Ureter (tissue), 1 donor: ENCODE results near the gene FMNL3. TPM values are rescaled to one million over a fixed set of nuclear protein-coding genes. Genes with fewer than 3 reads are reported as not detected.
"Not testable (repeated sequence)": the region's sequence is repeated elsewhere in the genome, so short reads cannot be mapped to it uniquely, and the experiment has no call there.

Experiments used
- DNase-seq: peaks from one replicate; pipeline ENCODE4 v3.0.0-alpha.2; 2020; ENCODE audit warnings: low spot score
- total RNA-seq: library from RNA; stranded (reverse); gene quantifications from one replicate; pipeline ENCODE4 v1.2.4, GENCODE V29; 2023
- donor health status: DM: yes; HTN: yes; CAD: no.

The FMNL3 gene
- total RNA-seq, 1 donor from 2014 or later: 12.6 TPM

DNA sequence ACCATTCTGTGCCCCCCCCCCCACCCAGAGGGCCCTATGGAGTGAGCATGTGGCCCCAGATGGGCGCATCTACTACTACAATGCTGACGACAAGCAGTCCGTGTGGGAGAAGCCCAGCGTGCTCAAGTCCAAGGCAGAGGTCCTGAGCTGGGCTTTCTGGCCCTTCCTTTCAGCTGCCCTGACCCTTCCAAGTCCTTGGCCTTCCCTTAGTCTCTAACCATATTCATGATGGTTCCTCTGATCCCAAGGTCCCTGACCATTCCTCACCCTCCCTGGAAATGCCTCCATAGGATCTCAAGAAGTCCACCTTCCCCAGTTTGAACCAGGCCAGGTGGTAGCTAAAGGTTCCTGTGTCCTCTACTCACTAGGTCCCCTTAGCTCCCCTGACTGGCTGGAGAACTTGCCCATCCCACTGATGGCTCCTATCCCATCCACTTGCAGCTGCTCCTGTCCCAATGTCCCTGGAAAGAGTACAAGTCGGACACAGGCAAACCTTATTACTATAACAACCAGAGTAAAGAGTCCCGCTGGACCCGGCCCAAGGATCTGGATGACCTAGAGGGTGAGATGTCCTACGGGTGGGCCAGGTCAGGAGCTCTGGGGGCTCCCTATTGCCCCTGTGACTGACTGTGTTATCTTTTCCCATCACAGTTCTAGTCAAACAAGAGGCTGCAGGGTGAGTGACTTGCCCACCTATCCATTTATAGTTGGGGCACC lies 74.1 kb downstream of the FMNL3 start:
- DNase-seq: no peak

DNA sequence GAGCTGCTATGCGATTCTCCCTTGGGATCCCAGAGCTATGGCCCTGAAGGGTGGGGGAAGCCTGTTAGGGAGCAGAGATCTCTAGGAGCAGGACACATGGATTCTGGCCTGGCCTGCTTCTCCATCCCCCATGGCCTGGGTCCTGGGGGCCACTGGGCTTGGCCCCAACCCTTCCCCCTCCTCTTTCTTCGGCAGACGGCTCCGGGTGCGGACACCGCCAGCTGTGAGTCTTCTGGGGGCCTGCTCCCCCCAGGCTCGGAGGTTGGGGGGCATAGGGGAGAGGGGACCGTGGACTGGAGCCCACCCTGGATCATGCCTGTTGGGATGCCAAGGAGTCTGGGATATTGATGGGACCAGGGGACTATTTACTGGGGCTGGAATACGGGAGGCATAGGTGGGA lies 74.8 kb downstream of the FMNL3 start:
- no peak for DNase-seq

DNA sequence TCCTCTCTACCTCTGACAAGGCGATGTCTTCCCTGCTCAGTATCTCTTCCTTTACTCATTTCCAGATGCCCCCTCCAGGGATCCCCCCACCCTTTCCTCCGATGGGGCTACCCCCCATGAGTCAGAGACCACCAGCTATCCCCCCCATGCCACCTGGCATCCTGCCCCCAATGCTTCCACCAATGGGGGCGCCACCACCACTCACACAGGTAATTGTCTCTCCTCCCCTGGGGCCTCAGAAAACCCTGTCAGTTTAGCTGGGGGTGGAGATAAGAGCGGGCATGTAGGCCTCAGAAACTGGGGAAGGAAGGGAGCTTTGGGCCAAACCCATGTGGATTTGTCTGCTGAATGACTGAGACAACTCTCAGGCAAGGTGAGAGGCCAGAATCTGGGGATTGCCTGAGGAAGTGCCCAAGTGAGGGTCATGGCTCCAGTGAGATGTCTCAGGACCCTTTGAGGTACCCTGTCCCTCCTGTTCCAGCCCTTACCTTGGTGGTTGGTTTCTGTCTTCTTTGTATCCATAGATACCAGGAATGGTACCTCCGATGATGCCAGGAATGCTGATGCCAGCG lies 75.8 kb downstream of the FMNL3 start:
- no peak for DNase-seq

- no peak for DNase-seq
Observed at GRCh38 chr12:49627752-49628360, 79.3 kb downstream of the FMNL3 start.

- DNase-seq: no peak
Observed at GRCh38 chr12:49626836-49627235, 80.4 kb downstream of the FMNL3 start.

- DNase-seq: no peak
Observed at GRCh38 chr12:49626169-49626835, 80.9 kb downstream of the FMNL3 start.

DNA sequence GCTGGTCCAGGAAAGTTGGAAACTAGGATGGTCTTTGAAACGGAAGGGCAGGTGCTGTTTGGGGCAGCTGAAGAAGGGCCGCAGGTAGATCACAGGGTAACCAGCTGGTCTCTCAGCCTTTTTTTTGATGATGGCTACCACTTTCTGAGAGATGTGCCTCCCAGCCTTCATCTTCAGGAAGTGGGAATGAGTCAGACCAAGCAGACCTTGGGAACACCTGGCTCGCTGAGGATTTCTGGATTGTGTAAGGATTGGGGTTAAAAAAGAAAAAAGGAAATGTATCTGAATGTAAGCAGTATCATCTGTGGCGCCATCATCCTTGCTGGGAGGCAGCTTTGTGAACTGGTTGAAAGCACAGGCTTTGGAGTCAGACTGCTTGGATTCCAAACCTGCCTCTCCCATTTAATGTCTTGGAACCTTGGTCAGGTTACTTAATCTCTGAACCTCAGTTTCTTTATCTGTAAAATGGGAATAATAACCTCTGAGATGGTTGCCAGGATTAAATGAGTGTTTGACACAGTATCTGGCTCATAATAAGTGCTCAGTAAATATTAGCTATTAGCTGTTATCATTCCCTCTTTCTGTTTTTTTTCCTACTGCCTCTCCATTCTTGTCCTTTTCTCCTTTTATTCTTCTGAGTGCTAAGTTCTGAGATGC lies 82.2 kb downstream of the FMNL3 start:
- DNase-seq: no peak

GRCh38 chr12:49623142-49623904 lies 83.9 kb downstream of the FMNL3 start, which contains the start of gene PRPF40B:
Gene PRPF40B (plus strand): TSS chr12:49623561. CDS start chr12:49623591, 30 bp downstream.
- DNase-seq: peak; percentile 84

GRCh38 chr12:49622501-49623141 lies 84.6 kb downstream of the FMNL3 start:
- DNase-seq: no peak

GRCh38 chr12:49621651-49622500 lies 85.3 kb downstream of the FMNL3 start:
- no peak for DNase-seq

GRCh38 chr12:49619286-49619685 lies 87.9 kb downstream of the FMNL3 start:
- DNase-seq: no peak

DNA sequence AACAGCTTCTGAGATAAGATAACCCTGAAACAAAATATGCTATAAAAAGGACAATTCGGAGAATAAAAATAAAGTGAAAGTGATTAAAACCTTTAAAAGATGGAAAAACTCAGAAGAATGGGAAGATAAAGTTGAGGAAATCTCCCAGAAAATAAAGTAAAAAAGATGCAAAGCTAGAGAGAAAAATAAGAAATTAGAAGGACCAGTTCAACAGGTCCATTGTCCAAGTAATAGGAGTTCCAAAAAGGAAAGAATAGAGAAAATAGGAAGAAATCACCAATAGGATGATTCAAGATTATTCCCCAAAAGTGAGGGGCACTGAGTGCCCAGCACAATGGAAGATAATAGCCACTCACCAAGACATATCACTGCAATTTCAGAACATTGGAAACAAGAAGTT lies 88.6 kb downstream of the FMNL3 start:
- DNase-seq: no peak

DNA sequence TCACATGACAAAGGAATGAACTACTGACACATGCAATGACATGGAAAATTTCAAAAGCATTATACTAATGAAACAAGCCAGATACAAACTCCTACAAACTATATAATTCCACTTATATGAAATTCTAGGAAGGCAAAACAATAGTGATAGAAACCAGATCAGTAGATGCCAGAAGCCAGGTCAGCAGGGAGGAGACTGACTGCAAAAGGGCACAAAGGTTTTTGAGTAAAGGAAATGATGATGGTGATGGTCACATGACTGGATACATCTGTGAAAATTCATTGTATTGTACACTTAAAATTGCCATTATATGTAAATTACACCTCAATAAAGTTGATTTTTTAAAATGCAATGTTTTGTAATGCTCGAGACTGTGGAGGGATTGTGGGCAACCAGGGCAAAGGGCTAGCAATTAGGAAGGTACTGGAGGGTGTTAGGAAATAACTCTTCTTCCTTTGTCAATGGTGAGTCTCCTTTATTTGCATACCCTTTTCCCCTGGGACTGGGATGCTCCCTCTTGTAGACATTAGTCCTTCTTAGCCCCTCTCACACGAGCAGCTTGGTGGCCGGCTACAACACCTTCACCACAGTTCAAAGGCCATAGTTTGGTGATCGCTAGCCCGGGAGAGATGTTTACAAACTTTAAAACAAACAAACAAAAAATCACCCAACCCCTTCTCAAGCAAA lies 90.5 kb downstream of the FMNL3 start:
- no peak for DNase-seq

GRCh38 chr12:49615725-49616124 lies 91.5 kb downstream of the FMNL3 start:
- no peak for DNase-seq

DNA sequence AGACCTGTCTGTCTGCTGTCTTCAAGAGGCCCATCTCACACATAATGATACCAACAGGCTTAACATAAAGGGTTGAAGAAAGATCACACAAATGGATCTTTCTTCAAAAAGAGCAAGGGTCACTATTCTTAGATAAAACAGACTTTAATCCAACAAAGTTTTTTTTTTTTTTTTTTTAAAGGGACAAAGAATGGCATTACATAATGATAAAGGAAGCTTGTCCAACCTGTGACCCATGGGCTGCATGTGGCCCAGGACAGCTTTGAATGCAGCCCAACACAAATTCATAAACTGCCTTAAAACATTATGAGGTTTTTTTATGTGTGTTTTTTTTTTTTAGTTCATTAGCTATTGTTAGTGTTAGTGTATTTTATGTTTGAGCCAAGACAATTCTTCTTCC lies 95.0 kb downstream of the FMNL3 start:
- DNase-seq: no peak

DNA sequence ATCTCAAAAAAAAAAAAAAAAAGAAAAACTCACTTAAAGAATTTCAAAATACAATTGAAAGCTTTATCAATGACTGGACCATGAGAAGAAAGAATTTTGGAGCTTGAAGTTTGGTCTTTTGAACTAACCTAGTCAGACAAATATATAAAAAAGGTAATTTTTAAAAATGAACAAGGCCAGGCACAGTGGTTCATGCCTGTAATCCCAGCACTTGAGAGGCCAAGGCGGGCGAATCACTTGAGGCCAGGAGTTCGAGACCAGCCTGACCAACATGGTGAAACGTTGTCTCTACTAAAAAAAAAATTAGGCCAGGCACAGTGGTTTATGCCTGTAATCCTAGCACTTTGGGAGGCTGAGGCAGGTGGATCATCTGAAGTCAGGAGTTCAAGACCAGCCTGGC lies 96.4 kb downstream of the FMNL3 start:
- not testable (repeated sequence) for DNase-seq

- DNase-seq: no peak
Observed at GRCh38 chr12:49609875-49610154, 97.4 kb downstream of the FMNL3 start.

GRCh38 chr12:49609059-49609874 lies 97.9 kb downstream of the FMNL3 start:
- DNase-seq: no peak

DNA sequence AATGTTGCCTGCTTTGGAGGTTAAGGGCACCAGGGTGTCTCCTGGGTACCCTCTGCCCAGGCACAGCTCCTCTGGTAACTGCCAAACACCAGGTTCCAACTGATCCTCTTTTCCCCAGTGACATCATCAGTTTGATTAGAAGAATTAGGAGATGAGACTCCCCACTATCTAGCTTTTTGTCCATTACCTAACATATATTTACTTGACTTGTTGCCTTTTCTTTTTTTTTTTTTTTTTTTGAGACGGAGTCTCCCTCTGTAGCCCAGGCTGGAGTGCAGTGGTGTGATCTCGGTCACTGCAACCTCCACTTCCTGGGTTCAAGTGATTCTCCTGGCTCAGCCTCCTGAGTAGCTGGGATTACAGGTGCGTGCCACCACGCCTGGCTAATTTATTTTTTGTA lies 101.7 kb downstream of the FMNL3 start, which contains the start of gene FAM186B:
FAM186B (minus strand) TSS at position 101 of the 400 bp plus-strand sequence. CDS start 162 bp downstream, outside the sequence.
- DNase-seq: not testable (repeated sequence)
